CD1c-positive myeloid dendritic cell (primary cell): ENCODE results near the gene HEATR1.
A peak's percentile ranks its signal among the peaks of the same experiment; 100 is the strongest.

Experiments
- DNase-seq: peaks from one replicate; pipeline ENCODE4 v3.0.0-alpha.2; 2016; ENCODE audit errors: extremely low spot score

Gene HEATR1

GRCh38 chr1:236536540-236536939 lies 67.8 kb downstream of the HEATR1 start:
- DNase-seq = no peak

- no peak for DNase-seq
These were observed 68.6 kb downstream of the HEATR1 start for GRCh38 chr1:236535662-236536161.

GRCh38 chr1:236535190-236535589 lies 69.1 kb downstream of the HEATR1 start:
- DNase-seq = no peak

- no peak for DNase-seq
These were observed 70.1 kb downstream of the HEATR1 start for GRCh38 chr1:236534151-236534651.

GRCh38 chr1:236532850-236533249 lies 71.5 kb downstream of the HEATR1 start:
- DNase-seq = no peak

GRCh38 chr1:236530959-236531358 lies 73.4 kb downstream of the HEATR1 start:
- DNase-seq = no peak

GRCh38 chr1:236530286-236530685 lies 74.0 kb downstream of the HEATR1 start:
- no peak for DNase-seq

- DNase-seq = no peak
These were observed 78.2 kb downstream of the HEATR1 start for GRCh38 chr1:236526079-236526478.

GRCh38 chr1:236524895-236525184 lies 79.5 kb downstream of the HEATR1 start:
- peak; percentile 79 for DNase-seq

- peak; percentile 87 for DNase-seq
These were observed 80.0 kb downstream of the HEATR1 start for GRCh38 chr1:236524142-236524894.

GRCh38 chr1:236523704-236524141 lies 80.6 kb downstream of the HEATR1 start, which contains the start of gene LGALS8:
LGALS8 (plus strand) TSS chr1:236523982; CDS start chr1:236526071, 2,089 bp downstream.
- peak; percentile 94 for DNase-seq

GRCh38 chr1:236522937-236523703 lies 81.2 kb downstream of the HEATR1 start:
- no peak for DNase-seq

- no peak for DNase-seq
These were observed 83.8 kb downstream of the HEATR1 start for GRCh38 chr1:236520445-236521005.

- peak; percentile 46 for DNase-seq
These were observed 86.0 kb downstream of the HEATR1 start for GRCh38 chr1:236518322-236518721.

GRCh38 chr1:236516929-236517704 lies 87.2 kb downstream of the HEATR1 start:
- DNase-seq = no peak

- no peak for DNase-seq
These were observed 88.8 kb downstream of the HEATR1 start for GRCh38 chr1:236515443-236515958.

- no peak for DNase-seq
These were observed 89.4 kb downstream of the HEATR1 start for GRCh38 chr1:236514703-236515442.

GRCh38 chr1:236511735-236512418 lies 92.4 kb downstream of the HEATR1 start:
- no peak for DNase-seq

- DNase-seq = no peak
These were observed 94.5 kb downstream of the HEATR1 start for GRCh38 chr1:236509647-236510401.
